GM19455 (cell line): ENCODE results near the gene KRTAP10-6.
"Not testable (repeated sequence)": the region's sequence is repeated elsewhere in the genome, so short reads cannot be mapped to it uniquely, and the experiment has no call there.

Source experiments
- ATAC-seq: cut with Tn5 transposase; IDR thresholded peaks from one replicate; pipeline ENCODE4 v1.9.1; 2021; ENCODE audit not compliant: unreplicated experiment

The KRTAP10-6 gene, protein sequence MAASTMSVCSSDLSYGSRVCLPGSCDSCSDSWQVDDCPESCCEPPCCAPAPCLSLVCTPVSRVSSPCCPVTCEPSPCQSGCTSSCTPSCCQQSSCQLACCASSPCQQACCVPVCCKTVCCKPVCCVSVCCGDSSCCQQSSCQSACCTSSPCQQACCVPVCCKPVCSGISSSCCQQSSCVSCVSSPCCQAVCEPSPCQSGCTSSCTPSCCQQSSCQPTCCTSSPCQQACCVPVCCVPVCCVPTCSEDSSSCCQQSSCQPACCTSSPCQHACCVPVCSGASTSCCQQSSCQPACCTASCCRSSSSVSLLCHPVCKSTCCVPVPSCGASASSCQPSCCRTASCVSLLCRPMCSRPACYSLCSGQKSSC

DNA sequence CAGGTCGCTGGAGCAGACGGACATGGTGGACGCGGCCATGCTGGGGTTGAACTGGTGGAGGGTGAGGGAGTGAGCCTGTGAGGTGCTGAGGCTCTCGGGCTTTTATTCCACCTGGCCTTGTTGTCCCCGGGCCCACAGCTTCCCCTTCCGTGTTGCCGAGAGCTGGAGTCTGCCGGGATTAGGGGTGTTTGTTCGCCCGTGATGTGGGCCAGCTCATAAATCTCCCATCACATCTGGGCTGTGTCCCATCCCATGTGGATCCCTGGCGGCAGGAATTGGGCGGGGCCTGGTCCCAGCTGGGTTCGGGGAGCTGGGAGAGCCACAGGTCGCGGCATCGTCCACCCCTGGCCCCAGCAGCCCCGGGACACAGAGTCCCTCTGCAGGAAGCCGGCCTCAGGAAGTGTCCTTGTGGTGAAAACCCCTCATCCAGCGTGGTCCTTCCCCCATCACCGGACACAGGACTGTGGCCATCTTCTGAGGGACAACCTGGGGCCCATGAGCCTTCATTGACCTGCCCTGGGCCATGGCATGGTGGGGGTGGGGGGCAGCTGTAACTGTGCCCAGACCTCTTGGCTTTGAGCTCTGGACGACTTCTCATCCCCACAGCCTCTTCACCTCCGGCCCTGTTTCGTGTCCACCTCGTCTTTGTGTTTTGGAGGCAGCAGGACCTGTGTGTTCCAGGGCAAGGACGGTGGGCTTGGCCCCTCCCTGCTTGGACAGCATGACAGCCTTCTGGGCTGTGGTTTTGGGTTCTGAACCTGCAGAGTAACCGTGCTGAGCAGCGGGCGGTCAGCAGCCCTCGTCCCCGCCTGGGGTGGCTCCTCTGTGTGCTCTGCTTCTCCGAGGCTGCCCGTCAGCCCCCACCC is at the start of gene KRTAP10-6:
Gene KRTAP10-6, minus strand, starts transcription at position 60 of the 866 bp plus-strand sequence. Its CDS starts 21 bp downstream, at position 39.
- no peak for ATAC-seq

DNA sequence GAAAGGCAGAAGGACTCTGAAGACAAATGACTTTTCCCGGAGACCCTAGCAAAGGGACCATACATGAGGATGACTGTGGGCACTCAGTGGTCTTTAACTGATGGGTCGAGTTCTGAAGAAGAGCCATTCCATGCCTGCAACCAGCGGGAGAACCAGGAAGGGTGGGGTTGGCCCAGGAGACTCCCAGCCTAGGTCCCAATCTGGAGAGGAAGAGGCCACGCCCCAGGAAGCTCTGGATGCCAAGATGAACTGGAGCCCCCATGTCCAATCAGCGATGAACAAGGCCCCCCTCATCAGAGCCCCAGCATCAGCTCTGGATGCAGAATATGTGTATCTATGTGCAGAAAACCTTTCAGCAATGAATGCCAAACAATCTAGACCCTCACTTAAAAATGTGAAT is 48.5 kb upstream of the KRTAP10-6 start:
- ATAC-seq, result no peak

GRCh38 chr21:44639331-44639655 is 47.0 kb upstream of the KRTAP10-6 start:
- ATAC-seq, result no peak

GRCh38 chr21:44638506-44639330 is 46.4 kb upstream of the KRTAP10-6 start:
- ATAC-seq, result not testable (repeated sequence)

DNA sequence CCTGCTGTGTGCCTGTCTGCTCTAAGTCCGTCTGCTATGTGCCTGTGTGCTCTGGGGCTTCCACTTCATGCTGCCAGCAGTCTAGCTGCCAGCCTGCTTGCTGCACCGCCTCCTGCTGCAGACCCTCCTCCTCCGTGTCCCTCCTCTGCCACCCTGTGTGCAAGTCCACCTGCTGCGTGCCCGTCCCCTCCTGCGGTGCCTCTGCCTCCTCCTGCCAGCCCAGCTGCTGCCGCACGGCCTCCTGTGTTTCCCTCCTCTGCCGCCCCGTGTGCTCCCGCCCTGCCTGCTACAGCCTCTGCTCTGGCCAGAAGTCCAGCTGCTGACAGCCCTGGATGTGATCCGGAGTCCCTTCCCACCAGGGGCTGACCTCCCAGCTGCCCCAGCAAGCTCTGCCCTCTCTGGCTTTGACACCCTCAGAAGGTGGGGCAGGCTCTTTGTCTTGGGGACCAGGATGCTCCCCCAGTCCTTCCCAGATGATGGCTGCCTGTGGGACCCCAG is 45.6 kb upstream of the KRTAP10-6 start:
- ATAC-seq, result not testable (repeated sequence)

- ATAC-seq, result no peak
Observed at GRCh38 chr21:44637018-44637850, 44.9 kb upstream of the KRTAP10-6 start, which contains the start of gene KRTAP10-10. TSS of gene KRTAP10-10 (plus strand) at chr21:44637356. CDS start at chr21:44637418, 62 bp downstream.

DNA sequence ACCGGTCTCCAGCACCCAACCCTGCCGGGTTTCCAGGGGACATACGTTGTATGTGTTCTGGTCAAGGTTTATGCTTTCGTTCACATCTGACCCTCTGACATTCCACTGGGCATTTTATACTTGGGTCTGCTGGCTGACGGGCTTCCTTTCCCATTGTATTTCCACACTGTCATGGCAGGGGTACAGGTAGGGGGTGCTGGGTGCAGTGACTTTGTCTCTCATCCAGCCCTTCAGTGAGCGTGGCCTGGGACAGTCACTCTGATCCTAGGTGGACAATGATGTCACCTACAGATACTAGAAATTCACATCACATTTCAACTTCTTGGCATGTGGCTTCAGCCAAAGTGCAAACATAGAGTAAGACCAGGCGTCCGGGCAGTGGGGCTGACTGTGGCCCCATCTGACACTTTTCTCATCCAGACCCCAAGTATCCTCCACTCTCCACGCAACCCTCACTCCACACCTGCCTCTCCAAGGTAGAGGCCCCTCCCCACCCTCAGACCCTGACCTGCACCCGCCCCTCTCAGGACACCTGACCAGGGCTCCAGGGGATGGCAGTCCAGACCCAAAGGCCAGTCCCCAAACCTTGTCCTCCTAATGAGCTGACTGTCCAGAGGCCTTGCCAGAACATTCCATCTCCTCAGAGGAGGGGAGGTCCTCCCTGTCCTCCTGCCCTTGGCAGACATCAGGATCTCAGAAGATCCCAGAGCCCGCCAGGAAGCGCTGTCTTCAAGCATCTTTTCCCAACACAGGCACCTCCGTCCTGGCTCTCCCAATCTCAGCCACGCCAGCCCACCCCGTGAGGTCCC is 44.1 kb upstream of the KRTAP10-6 start:
- no peak for ATAC-seq

- no peak for ATAC-seq
Observed at GRCh38 chr21:44632067-44632466, 39.8 kb upstream of the KRTAP10-6 start.

DNA sequence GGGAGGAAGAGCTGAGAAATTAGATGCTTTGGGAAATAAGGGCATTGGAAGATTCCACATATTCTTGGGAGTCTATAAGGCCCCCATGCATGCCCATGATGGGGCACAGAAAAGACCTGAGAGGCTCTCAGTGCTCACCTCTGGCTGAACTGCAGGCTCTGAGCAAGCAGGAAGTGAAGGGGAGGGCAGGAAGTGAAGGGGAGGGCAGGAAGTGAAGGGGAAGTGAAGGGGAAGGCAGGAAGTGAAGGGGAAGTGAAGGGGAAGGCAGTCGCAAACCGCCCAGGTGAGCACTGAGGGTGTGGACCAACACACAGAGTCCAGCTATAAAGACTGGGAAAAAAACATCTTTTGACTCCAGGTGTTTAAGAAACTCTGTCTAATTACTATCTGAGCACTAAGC is 38.1 kb upstream of the KRTAP10-6 start:
- ATAC-seq, result no peak

DNA sequence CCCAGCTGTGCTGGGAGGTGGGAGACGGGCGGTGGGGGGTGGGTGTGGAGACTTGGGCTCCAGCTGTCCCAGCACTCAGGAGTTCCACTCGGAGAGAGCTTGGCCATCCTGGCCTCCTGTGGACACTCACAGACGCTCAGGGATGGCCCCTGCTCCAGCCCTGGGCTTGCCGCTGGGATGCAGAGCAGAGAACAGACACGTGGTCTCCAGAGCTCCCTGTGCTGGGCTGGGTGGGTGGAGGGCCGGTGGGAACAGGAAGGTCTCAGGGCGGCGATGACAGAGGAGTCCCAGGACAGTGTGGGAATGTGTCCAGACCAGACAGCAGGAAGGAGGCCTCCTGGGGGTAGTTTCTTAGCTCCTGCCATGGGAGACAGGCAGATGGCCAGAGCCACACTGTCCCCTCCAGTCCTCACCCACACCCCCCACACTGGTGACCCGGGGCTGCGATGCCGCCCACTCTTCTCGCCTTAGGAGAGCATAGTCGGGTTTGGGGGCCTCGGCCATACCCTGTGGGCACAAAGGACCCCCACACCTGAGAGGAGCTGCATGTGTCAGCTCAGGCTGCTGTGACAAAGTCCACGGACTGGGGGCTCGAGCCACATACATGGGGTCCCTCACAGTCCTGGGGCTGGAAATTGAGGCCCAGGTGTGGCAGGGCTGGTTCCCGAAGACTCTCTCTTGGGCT is 36.5 kb upstream of the KRTAP10-6 start:
- ATAC-seq, result no peak

GRCh38 chr21:44627831-44628233 is 35.5 kb upstream of the KRTAP10-6 start:
- not testable (repeated sequence) for ATAC-seq

DNA sequence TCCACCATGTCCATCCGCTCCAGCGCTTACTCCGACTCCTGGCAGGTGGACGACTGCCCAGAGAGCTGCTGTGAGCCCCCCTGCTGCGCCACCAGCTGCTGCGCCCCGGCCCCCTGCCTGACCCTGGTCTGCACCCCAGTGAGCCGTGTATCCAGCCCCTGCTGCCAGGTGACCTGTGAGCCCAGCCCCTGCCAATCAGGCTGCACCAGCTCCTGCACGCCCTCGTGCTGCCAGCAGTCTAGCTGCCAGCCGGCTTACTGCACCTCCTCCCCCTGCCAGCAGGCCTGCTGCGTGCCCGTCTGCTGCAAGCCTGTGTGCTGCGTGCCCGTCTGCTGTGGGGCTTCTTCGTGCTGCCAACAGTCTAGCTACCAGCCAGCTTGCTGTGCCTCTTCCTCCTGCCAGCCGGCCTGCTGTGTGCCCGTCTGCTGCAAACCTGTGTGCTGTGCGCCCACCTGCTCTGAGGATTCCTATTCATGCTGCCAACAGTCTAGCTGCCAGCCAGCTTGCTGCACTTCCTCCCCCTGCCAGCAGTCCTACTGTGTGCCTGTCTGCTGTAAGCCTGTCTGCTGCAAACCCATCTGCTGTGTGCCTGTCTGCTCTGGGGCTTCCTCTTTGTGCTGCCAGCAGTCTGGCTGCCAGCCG is 35.0 kb upstream of the KRTAP10-6 start:
- ATAC-seq, result not testable (repeated sequence)

GRCh38 chr21:44626673-44627143 is 34.4 kb upstream of the KRTAP10-6 start, which contains the start of gene KRTAP10-9:
TSS of gene KRTAP10-9 (plus strand) at chr21:44627093. CDS start at chr21:44627172, 79 bp downstream.
- no peak for ATAC-seq

- no peak for ATAC-seq
Observed at GRCh38 chr21:44626262-44626661, 34.0 kb upstream of the KRTAP10-6 start.

- no peak for ATAC-seq
Observed at GRCh38 chr21:44625756-44626155, 33.5 kb upstream of the KRTAP10-6 start.

DNA sequence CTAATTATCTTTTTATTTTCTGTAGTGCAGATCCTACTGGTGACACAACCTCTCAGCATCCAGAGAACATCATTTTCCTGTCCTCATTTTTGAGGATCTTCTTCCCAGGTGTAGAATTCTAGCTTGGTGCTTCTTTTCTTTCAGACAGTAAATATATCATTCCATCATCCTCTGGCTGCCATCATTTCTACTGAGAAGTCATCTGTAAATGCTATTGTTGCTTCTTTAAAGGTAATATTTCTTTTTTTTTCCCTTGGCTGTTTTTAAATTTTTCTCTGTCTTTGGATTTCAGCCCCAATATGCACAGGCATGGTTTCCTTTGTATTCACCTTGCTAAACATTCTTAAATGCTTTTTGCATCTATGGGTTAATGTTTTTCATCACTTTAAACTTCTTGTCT is 31.3 kb upstream of the KRTAP10-6 start:
- ATAC-seq, result no peak

GRCh38 chr21:44619886-44620285 is 27.6 kb upstream of the KRTAP10-6 start:
- ATAC-seq, result no peak

DNA sequence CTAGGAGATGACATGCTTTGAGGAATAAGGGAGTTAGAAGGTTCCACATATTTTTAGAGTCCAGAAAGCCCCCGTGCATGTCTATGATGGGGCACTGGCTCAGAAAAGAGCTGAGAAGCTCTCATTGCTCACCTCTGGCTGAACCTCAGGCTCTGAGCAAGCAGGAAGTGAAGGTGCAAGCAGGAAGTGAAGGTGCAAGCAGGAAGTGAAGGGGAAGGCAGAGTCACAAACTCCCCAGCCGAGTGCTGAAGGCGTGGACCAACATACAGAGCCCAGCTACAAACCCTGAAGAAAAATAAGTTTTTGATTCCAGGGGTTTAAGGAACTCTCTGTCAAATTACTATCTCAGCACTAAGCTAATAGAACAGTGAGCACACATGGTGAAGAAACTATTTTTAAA is 26.6 kb upstream of the KRTAP10-6 start:
- no peak for ATAC-seq
